Karpas-422 (cell line): ENCODE data around the gene GSTM2. TPM values are rescaled to one million over a fixed set of nuclear protein-coding genes. Genes with fewer than 3 reads are reported as not detected.

Experiments
- DNase-seq: peaks from one replicate; pipeline ENCODE4 v3.0.0-alpha.2; 2015
- H2AFZ ChIP-seq: fragments of 200-600 bp; sonication (generic); 2 replicates; pipeline ENCODE4 v1.6.1; 2014; ENCODE audit warnings: antibody characterized with exemption, low read length, mixed read lengths
- H3K27ac ChIP-seq: fragments of 200-600 bp; sonication (generic); 2 replicates; pipeline ENCODE4 v1.5.1; 2014; ENCODE audit warnings: mild to moderate bottlenecking, low read length, moderate library complexity
- H3K27me3 ChIP-seq: fragments of 200-600 bp; sonication (generic); 2 replicates; pipeline ENCODE4 v1.6.1; 2014; ENCODE audit warnings: low read length, mixed read lengths
- H3K36me3 ChIP-seq: fragments of 200-600 bp; sonication (generic); 2 replicates; pipeline ENCODE4 v1.6.1; 2014; ENCODE audit warnings: low read length, mixed read lengths; ENCODE audit not compliant: insufficient read depth
- H3K4me1 ChIP-seq: fragments of 200-600 bp; sonication (generic); 2 replicates; pipeline ENCODE4 v1.6.1; 2014; ENCODE audit warnings: mild to moderate bottlenecking, low read length, mixed read lengths
- H3K4me2 ChIP-seq: fragments of 200-600 bp; sonication (generic); 2 replicates; pipeline ENCODE4 v1.6.1; 2014; ENCODE audit warnings: low read length, low read depth, mild to moderate bottlenecking; ENCODE audit not compliant: poor library complexity, severe bottlenecking
- H3K4me3 ChIP-seq: fragments of 200-600 bp; sonication (generic); 2 replicates; pipeline ENCODE4 v1.5.1; 2014; ENCODE audit warnings: mild to moderate bottlenecking, antibody characterized with exemption, low read length, mixed read lengths
- H3K79me2 ChIP-seq: fragments of 200-600 bp; sonication (generic); 2 replicates; pipeline ENCODE4 v1.6.1; 2014; ENCODE audit warnings: mild to moderate bottlenecking, low read length, mixed read lengths
- H3K9ac ChIP-seq: fragments of 200-600 bp; sonication (generic); 2 replicates; pipeline ENCODE4 v1.6.0; 2014; ENCODE audit warnings: low read length
- H3K9me2 ChIP-seq: fragments of 200-600 bp; sonication (generic), shearing (Covaris generic); replicated peaks from 2 replicates; pipeline ENCODE4 v1.6.0; 2014; ENCODE audit warnings: mild to moderate bottlenecking, low read length, moderate library complexity; ENCODE audit not compliant: insufficient read depth
- H3K9me3 ChIP-seq: fragments of 300-700, 200-600 bp; sonication (generic); 2 replicates; pipeline ENCODE4 v1.6.1; 2014; ENCODE audit warnings: low read length, mixed read lengths
- H4K20me1 ChIP-seq: fragments of 200-600 bp; sonication (generic); 2 replicates; pipeline ENCODE4 v1.6.1; 2014; ENCODE audit warnings: mild to moderate bottlenecking, antibody characterized with exemption, low read length, low read depth; ENCODE audit not compliant: insufficient read depth
- total RNA-seq: library from RNA; depleted of rRNA; stranded (reverse); fragments of >200 nt; shearing (Covaris generic); gene quantifications from 2 replicates; pipeline ENCODE4 v1.2.3, GENCODE V29; 2014; ENCODE audit warnings: low replicate concordance

The GSTM2 gene
- total RNA-seq, 1 experiment from 2014 or later, result 7.3 TPM

GRCh38 chr1:109650609-109651008 lies 17.2 kb upstream of the GSTM2 start:
- Histone ChIP-seq H3K79me2 (no peaks in the 10 kb centered on the region), H3K27me3 (no peaks in the 10 kb centered on the region), H3K4me1 (peaks cover 11% of the 10 kb centered on the region), H4K20me1 (no peaks in the 10 kb centered on the region), H3K9me3 (no peaks in the 10 kb centered on the region), H3K36me3 (no peaks in the 10 kb centered on the region), H2AFZ (no peak overlapping the region), H3K9me2 (no peaks in the 10 kb centered on the region), H3K27ac (no peak overlapping the region), H3K4me3 (no peak overlapping the region), H3K9ac (no peak overlapping the region), H3K4me2 (no peak overlapping the region)
- DNase-seq, result no peak

- Histone ChIP-seq H4K20me1 (no peaks in the 10 kb centered on the region), H3K27me3 (no peaks in the 10 kb centered on the region), H3K9me3 (no peaks in the 10 kb centered on the region), H2AFZ (no peak overlapping the region), H3K9me2 (no peaks in the 10 kb centered on the region), H3K4me2 (no peak overlapping the region), H3K4me3 (no peak overlapping the region), H3K9ac (no peak overlapping the region), H3K79me2 (no peaks in the 10 kb centered on the region), H3K4me1 (peaks cover 16% of the 10 kb centered on the region), H3K27ac (no peak overlapping the region), H3K36me3 (no peaks in the 10 kb centered on the region)
- DNase-seq, result no peak
These were observed 15.5 kb upstream of the GSTM2 start for GRCh38 chr1:109652402-109652801.

GRCh38 chr1:109653306-109653705 lies 14.6 kb upstream of the GSTM2 start:
- Histone ChIP-seq H4K20me1 (no peaks in the 10 kb centered on the region), H3K9me2 (no peaks in the 10 kb centered on the region), H3K9ac (no peak overlapping the region), H3K4me3 (no peak overlapping the region), H3K27ac (no peak overlapping the region), H3K36me3 (no peaks in the 10 kb centered on the region), H3K9me3 (no peaks in the 10 kb centered on the region), H3K27me3 (no peaks in the 10 kb centered on the region), H3K4me1 (peaks cover 16% of the 10 kb centered on the region), H3K79me2 (no peaks in the 10 kb centered on the region), H3K4me2 (no peak overlapping the region), H2AFZ (no peak overlapping the region)
- DNase-seq, result no peak

- H3K79me2 ChIP-seq, result no peaks in the 10 kb centered on the region
- no peaks in the 10 kb centered on the region for H4K20me1 ChIP-seq
- H2AFZ ChIP-seq, result peak overlapping the region; percentile 32; the same call in 1 of the 2 replicates
- no peaks in the 10 kb centered on the region for H3K9me3 ChIP-seq
- H3K9me2 ChIP-seq, result no peaks in the 10 kb centered on the region
- H3K4me2 ChIP-seq, result no peak overlapping the region
- H3K27me3 ChIP-seq, result no peaks in the 10 kb centered on the region
- no peak for DNase-seq
- no peaks in the 10 kb centered on the region for H3K36me3 ChIP-seq
- H3K27ac ChIP-seq, result no peak overlapping the region
- H3K4me3 ChIP-seq, result no peak overlapping the region
- H3K9ac ChIP-seq, result no peak overlapping the region
- H3K4me1 ChIP-seq, result peaks cover 12% of the 10 kb centered on the region
These were observed 13.3 kb upstream of the GSTM2 start for GRCh38 chr1:109654519-109654918.

- H3K9ac ChIP-seq, result peak within 1 kb of the TSS; percentile 75
- no peaks in the 10 kb centered on the region for H3K79me2 ChIP-seq
- H2AFZ ChIP-seq, result peak within 1 kb of the TSS; percentile 97
- no peaks in the 10 kb centered on the region for H3K9me3 ChIP-seq
- no peak within 1 kb of the TSS for H3K27ac ChIP-seq
- H3K4me2 ChIP-seq, result peak within 1 kb of the TSS; percentile 87
- H4K20me1 ChIP-seq, result no peaks in the 10 kb centered on the region
- no peaks in the 10 kb centered on the region for H3K9me2 ChIP-seq
- H3K4me3 ChIP-seq, result peak within 1 kb of the TSS; percentile 90
- H3K36me3 ChIP-seq, result no peaks in the 10 kb centered on the region
- H3K4me1 ChIP-seq, result peaks cover 21% of the 10 kb centered on the region
- peak; percentile 91 for DNase-seq
- no peaks in the 10 kb centered on the region for H3K27me3 ChIP-seq
These were observed 12.0 kb upstream of the GSTM2 start, which contains the start of gene GSTM4 for GRCh38 chr1:109655615-109656519. Gene GSTM4 (plus strand): TSS chr1:109656099. CDS start chr1:109656390, 291 bp downstream.

- Histone ChIP-seq H3K4me1 (peaks cover 21% of the 10 kb centered on the region), H2AFZ (no peak overlapping the region), H3K4me2 (no peak overlapping the region), H3K27me3 (no peaks in the 10 kb centered on the region), H3K36me3 (no peaks in the 10 kb centered on the region), H3K27ac (no peak overlapping the region), H4K20me1 (no peaks in the 10 kb centered on the region), H3K9ac (no peak overlapping the region), H3K9me3 (no peaks in the 10 kb centered on the region), H3K4me3 (no peak overlapping the region), H3K9me2 (no peaks in the 10 kb centered on the region), H3K79me2 (no peaks in the 10 kb centered on the region)
- no peak for DNase-seq
These were observed 10.5 kb upstream of the GSTM2 start for GRCh38 chr1:109657395-109657794.

- Histone ChIP-seq H3K9ac (no peak overlapping the region), H3K9me2 (no peaks in the 10 kb centered on the region), H3K4me1 (peaks cover 21% of the 10 kb centered on the region), H3K27ac (no peak overlapping the region), H3K27me3 (no peaks in the 10 kb centered on the region), H4K20me1 (no peaks in the 10 kb centered on the region), H3K9me3 (no peaks in the 10 kb centered on the region), H3K79me2 (no peaks in the 10 kb centered on the region), H3K4me3 (no peak overlapping the region), H3K36me3 (no peaks in the 10 kb centered on the region), H2AFZ (no peak overlapping the region), H3K4me2 (no peak overlapping the region)
- no peak for DNase-seq
These were observed 9.9 kb upstream of the GSTM2 start for GRCh38 chr1:109657970-109658369.

GRCh38 chr1:109658533-109659042 lies 9.3 kb upstream of the GSTM2 start:
- Histone ChIP-seq H4K20me1 (no peaks in the 10 kb centered on the region), H3K36me3 (no peaks in the 10 kb centered on the region), H3K4me2 (no peak overlapping the region), H3K27ac (no peak overlapping the region), H3K79me2 (no peaks in the 10 kb centered on the region), H3K4me3 (no peak overlapping the region), H3K9me3 (no peaks in the 10 kb centered on the region), H3K9ac (no peak overlapping the region), H3K9me2 (no peaks in the 10 kb centered on the region), H2AFZ (no peak overlapping the region), H3K27me3 (no peaks in the 10 kb centered on the region), H3K4me1 (peaks cover 23% of the 10 kb centered on the region)
- DNase-seq, result no peak
